ENCODE measurements around the gene CDKL4. TPM values are rescaled to one million over a fixed set of nuclear protein-coding genes. Genes with fewer than 3 reads are reported as not detected.
A peak's percentile ranks its signal among the peaks of the same experiment; 100 is the strongest.

The CDKL4 gene
- total and polyA plus RNA-seq, 10 donors = 0.22 to 1.8 (median 0.95) TPM; not detected in 3

DNA sequence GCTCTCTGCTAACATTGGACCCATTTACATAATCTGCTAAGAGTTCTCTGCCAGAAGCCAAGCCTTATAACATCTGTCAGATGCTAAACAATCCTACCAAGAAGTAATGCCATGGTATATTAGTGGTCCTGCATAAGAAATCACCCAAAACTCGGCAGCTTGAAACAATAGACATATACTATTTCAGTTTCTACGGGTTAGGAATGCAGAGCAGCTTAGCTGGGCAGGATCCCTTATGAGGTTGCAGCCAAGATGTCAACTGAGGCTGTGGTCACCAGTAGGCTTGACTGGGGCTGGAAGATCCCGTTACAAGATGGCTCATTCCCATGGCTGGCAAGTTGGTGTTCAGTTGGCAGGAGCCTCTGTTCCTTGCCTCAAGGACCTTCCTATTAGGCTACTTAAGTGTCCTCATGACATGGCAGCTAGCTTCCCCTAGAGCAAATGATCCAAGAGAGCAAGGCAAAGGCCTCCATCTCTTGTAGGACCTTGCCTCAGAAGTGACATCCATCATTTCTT is 97.8 kb downstream of the CDKL4 start:
- no peak for DNase-seq
- H3K27ac ChIP-seq = no peak overlapping the region
- H3K4me3 ChIP-seq = no peak overlapping the region
- TF ChIP-seq POLR2A (IDR thresholded peaks at IDR 0.05) (no peak), POLR2AphosphoS5 (IDR thresholded peaks at IDR 0.05) (no peak)
- TF ChIP-seq, protein P1, sequence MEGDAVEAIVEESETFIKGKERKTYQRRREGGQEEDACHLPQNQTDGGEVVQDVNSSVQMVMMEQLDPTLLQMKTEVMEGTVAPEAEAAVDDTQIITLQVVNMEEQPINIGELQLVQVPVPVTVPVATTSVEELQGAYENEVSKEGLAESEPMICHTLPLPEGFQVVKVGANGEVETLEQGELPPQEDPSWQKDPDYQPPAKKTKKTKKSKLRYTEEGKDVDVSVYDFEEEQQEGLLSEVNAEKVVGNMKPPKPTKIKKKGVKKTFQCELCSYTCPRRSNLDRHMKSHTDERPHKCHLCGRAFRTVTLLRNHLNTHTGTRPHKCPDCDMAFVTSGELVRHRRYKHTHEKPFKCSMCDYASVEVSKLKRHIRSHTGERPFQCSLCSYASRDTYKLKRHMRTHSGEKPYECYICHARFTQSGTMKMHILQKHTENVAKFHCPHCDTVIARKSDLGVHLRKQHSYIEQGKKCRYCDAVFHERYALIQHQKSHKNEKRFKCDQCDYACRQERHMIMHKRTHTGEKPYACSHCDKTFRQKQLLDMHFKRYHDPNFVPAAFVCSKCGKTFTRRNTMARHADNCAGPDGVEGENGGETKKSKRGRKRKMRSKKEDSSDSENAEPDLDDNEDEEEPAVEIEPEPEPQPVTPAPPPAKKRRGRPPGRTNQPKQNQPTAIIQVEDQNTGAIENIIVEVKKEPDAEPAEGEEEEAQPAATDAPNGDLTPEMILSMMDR (IDR thresholded peaks at IDR 0.05 in 8 of 11, conservative IDR thresholded peaks at IDR 0.05 in 3 of 11) = no peak
- H3K9me3 ChIP-seq = no peaks in the 10 kb centered on the region
- intact Hi-C loops (cut with DNase I; ENCODE audit: low total_unique reads) = no loop called here
- WGBS, 5 donors = 86 to 94% (median 89%) methylated on average over 3 of the region's 3 CpGs
- peaks cover 0 to 34% (median 22%) of the 10 kb centered on the region in 6 donors for H3K4me1 ChIP-seq
- no peaks in the 10 kb centered on the region for H3K27me3 ChIP-seq (replicated peaks in 1 of 7)
- no peaks in the 10 kb centered on the region for H3K36me3 ChIP-seq

DNA sequence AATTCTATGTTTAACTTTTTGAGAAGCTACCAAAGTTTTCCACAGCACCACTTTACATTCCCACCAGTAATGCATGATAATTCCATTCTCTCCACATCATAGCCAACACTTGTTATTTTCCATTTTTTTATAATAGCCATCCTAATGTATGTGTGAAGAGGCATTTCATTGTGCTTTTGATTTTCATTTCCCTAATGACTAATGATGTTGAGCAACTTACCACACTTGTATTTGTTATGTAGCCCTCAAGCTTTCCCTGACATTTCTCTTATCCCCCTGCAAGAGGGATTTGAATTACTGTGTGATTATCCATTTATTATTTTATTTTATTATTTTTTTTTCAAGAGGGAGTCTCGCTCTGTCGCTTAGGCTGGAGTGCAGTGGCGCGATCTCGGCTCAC is 99.4 kb downstream of the CDKL4 start:
- intact Hi-C loops (cut with DNase I; ENCODE audit: low total_unique reads) = no loop called here
- no peak for DNase-seq
- TF ChIP-seq POLR2A (IDR thresholded peaks at IDR 0.05) = no peak
- no peak for TF ChIP-seq POLR2AphosphoS5 (IDR thresholded peaks at IDR 0.05)
- TF ChIP-seq, protein P1 (IDR thresholded peaks at IDR 0.05 in 8 of 11, conservative IDR thresholded peaks at IDR 0.05 in 3 of 11) = no peak
- Histone ChIP-seq H3K4me3 (no peak overlapping the region), H3K4me1 (peaks cover 0 to 50% (median 32%) of the 10 kb centered on the region in 6 donors), H3K27me3 (replicated peaks in 1 of 7) (no peaks in the 10 kb centered on the region), H3K36me3 (no peaks in the 10 kb centered on the region), H3K9me3 (no peaks in the 10 kb centered on the region), H3K27ac (no peak overlapping the region)
- WGBS, 5 donors = 97 to 99% (median 97%) methylated on average over 5 of the region's 5 CpGs

DNA sequence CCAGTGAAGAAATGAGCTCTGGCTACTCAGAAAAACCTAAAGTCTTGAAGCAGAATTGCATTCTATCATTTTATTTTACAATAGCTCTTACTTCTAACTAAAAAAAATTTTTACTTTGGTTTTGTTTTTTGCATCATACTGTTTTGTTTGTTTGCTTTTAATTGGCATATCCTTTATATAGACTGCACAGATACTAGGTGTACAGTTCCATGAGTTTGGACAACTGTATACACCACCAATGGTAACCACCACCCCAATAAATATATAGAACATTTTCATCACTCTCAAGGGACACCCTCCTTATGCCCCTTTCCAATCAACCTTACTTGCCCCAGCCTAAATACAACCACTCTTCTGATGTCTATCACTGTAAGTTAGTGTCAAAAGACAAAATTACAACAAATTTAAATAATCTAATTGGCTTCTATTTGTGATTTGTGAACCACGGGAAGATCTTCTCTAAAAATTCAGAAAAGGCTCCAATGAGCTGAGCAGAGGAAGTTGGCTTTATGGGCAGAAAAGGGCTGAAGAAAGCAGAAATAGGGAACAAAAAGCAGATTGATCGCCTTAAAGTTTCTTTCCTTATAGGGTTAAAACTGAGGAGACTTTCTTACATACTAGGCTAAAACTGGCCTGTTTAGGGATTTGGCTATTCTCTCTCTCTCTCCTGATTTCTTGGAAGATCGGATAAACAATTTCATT is 100.7 kb downstream of the CDKL4 start:
- intact Hi-C loops (cut with DNase I; ENCODE audit: low total_unique reads) = no loop called here
- 51 to 64% (median 59%) methylated on average over 3 of the region's 3 CpGs for WGBS, 5 donors
- Histone ChIP-seq H3K9me3 (no peaks in the 10 kb centered on the region), H3K27me3 (replicated peaks in 1 of 7) (no peaks in the 10 kb centered on the region), H3K4me3 (no peak overlapping the region), H3K4me1 (peaks cover 0 to 53% (median 32%) of the 10 kb centered on the region in 6 donors), H3K36me3 (no peaks in the 10 kb centered on the region), H3K27ac (peak overlapping the region in 7 of 8 donors; percentile 2 to 66 (median 48))
- no peak for DNase-seq
- TF ChIP-seq POLR2A (IDR thresholded peaks at IDR 0.05) (no peak), POLR2AphosphoS5 (IDR thresholded peaks at IDR 0.05) (no peak)
- TF ChIP-seq, protein P1 (IDR thresholded peaks at IDR 0.05 in 8 of 11, conservative IDR thresholded peaks at IDR 0.05 in 3 of 11) = no peak

Data from spleen (tissue), 11 donors.